Ramos (cell line): ENCODE results near the gene PDCD1.
"Not testable (repeated sequence)": the region's sequence is repeated elsewhere in the genome, so short reads cannot be mapped to it uniquely, and the experiment has no call there.

Experiments
- in situ Hi-C: fragments of 300-500 bp; cut with MboI; formaldehyde crosslinking; loops from one replicate; pipeline ENCODE4 v1.14.3; 2022; ENCODE audit warnings: low sequenced_read_pairs; ENCODE audit not compliant: unreplicated experiment

PDCD1 gene

GRCh38 chr2:241804326-241805229 is 54.1 kb downstream of the PDCD1 start:
- in situ Hi-C loops, result no loop called here

DNA sequence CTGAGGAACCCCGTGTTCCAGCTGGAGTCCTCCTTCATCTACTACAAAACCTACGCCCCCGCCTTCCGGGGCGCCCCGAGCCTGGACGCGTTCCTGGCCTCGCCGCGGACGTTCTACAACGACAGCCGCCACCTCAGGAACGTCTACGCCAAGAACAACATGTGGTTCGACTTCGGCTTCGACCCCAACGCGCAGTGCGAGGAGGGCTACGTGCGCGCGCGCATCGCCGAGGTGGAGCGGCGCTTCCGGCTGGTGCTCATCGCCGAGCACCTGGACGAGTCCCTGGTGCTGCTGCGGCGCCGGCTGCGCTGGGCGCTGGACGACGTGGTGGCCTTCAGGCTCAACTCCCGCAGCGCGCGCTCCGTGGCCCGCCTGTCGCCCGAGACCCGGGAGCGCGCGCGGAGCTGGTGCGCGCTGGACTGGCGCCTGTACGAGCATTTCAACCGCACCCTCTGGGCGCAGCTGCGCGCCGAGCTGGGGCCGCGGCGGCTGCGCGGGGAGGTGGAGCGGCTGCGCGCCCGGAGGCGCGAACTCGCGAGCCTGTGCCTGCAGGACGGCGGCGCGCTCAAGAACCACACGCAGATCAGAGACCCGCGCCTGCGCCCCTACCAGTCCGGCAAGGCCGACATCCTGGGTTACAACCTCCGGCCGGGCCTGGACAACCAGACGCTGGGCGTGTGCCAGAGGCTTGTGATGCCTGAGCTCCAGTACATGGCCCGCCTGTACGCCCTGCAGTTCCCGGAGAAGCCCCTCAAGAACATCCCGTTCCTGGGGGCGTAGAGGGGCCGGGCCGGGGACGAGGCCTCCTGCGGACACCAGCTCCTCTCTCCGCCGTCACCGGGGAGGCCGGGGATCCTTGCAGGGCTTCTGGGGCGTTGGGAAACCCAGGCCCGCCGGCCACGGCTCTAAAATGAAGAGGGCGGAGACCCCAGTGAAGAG is 55.0 kb downstream of the PDCD1 start:
- in situ Hi-C loops, result no loop called here

GRCh38 chr2:241802421-241803318 is 56.0 kb downstream of the PDCD1 start:
- in situ Hi-C loops, result no loop called here

DNA sequence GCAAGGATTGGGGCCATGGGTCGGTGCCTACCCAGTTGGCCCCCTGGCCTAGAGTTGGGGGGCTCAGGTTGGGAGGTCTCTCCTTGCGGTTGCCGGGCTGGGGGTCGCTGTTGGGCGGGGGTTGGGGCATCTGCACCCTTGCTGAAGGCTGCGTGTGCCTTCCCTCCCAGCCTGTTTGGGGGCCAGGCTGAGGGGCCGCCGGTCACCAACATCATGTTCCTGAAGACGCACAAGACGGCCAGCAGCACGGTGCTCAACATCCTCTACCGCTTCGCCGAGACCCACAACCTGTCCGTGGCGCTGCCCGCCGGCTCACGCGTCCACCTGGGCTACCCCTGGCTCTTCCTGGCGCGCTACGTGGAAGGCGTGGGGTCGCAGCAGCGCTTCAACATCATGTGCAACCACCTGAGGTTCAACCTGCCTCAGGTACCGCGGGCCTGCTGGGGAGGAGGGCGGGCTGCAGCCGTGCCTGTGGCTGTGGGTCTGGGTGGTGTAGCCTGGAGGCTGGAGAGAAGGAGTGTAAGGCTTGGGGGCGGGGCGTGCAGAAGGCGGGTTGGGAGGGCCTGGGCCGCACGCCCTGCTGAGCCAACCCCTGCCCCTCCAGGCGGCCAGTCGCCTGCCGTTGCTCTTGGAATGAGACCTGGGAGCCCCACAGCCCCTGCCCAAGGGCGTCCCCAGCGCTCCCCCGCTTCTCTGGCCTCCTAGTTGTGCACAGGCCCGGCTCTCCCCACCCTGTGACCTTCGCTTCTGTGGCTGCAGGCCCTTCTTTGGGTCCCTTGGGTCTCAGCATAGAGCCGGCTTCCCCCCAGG is 56.9 kb downstream of the PDCD1 start:
- in situ Hi-C loops, result no loop called here

GRCh38 chr2:241800198-241800903 is 58.3 kb downstream of the PDCD1 start:
- in situ Hi-C loops, result not testable (repeated sequence)
